ENCODE results near the gene DENND5A. TPM values are rescaled to one million over a fixed set of nuclear protein-coding genes. Genes with fewer than 3 reads are reported as not detected.
A peak's percentile ranks its signal among the peaks of the same experiment; 100 is the strongest.

The DENND5A gene
- total and polyA plus RNA-seq, 8 donors: 65.7 to 106 (median 96.7) TPM

DNA sequence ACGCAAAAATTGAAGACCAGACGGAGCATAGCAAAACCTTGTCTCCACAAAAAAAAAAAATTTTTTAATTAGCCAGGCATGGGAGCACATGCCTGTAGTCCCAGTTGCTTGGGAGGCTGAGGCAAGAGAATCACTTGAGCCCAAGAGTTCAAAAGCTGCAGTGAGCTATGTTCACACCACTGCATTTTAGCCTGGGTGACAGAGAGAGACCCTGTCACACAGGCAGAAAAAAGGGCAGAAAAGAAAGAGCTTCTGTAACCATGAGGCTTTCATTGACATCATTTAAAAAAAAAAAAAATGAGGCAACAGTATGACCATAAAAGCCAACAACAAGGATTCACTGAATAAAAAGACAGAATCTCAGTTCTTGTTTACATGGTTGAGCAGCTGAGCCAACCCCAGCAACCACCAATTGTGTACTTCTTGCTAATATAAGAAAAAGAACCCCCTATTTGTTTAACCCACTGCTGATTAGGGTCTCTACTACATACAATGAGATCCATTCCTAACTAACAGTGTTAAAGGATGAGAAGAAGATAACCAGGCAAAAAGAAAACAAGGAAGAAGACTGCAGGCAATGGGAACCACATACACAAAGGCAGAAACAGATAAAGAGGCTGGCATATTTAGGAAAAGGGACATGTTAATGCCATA lies 87.6 kb downstream of the DENND5A start:
- Histone ChIP-seq H3K27me3 (no peaks in the 10 kb centered on the region), H3K9me3 (no peaks in the 10 kb centered on the region), H3K36me3 (peaks cover 0 to 69% of the 10 kb centered on the region in 2 donors), H3K4me1 (peaks cover 0 to 7% of the 10 kb centered on the region in 2 donors), H3K27ac (no peak overlapping the region), H3K4me3 (no peak overlapping the region)
- intact Hi-C loops (cut with DNase I): loop anchor here in 1 of 2 donors (10.0 kb wide), 1 partner anchor 87 kb away; the partner anchor contains the start of gene DENND5A
- no peak for ATAC-seq
- TF ChIP-seq, protein P1, sequence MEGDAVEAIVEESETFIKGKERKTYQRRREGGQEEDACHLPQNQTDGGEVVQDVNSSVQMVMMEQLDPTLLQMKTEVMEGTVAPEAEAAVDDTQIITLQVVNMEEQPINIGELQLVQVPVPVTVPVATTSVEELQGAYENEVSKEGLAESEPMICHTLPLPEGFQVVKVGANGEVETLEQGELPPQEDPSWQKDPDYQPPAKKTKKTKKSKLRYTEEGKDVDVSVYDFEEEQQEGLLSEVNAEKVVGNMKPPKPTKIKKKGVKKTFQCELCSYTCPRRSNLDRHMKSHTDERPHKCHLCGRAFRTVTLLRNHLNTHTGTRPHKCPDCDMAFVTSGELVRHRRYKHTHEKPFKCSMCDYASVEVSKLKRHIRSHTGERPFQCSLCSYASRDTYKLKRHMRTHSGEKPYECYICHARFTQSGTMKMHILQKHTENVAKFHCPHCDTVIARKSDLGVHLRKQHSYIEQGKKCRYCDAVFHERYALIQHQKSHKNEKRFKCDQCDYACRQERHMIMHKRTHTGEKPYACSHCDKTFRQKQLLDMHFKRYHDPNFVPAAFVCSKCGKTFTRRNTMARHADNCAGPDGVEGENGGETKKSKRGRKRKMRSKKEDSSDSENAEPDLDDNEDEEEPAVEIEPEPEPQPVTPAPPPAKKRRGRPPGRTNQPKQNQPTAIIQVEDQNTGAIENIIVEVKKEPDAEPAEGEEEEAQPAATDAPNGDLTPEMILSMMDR (IDR thresholded peaks at IDR 0.05): no peak
- DNase-seq: no peak

DNA sequence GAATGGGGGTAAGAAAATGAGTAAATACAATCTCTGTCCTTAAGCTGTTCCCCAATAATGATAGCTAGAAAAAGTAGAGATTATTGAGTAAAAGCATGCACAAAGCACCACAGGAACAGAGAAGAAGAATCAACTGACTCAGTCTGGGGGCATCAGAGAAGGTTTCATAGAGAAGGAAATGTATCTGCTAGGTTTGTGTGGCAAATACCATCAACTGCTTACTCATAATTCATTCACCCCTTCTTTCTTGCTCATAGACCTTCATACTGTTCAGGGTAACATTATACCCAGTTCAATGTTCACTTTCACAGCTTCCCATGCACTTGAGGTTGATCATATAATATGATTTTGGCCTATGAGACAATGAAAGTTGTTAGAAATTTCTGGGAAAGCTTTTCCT lies 88.6 kb downstream of the DENND5A start:
- Histone ChIP-seq H3K36me3 (peaks cover 0 to 73% of the 10 kb centered on the region in 2 donors), H3K9me3 (no peaks in the 10 kb centered on the region), H3K4me3 (no peak overlapping the region), H3K4me1 (peaks cover 0 to 7% of the 10 kb centered on the region in 2 donors), H3K27ac (no peak overlapping the region), H3K27me3 (no peaks in the 10 kb centered on the region)
- no peak for DNase-seq
- intact Hi-C loops (cut with DNase I): loop anchor here in 1 of 2 donors (10.0 kb wide), 1 partner anchor 88 kb away; the partner anchor contains the start of gene DENND5A
- no peak for ATAC-seq
- TF ChIP-seq, protein P1 (IDR thresholded peaks at IDR 0.05): no peak

DNA sequence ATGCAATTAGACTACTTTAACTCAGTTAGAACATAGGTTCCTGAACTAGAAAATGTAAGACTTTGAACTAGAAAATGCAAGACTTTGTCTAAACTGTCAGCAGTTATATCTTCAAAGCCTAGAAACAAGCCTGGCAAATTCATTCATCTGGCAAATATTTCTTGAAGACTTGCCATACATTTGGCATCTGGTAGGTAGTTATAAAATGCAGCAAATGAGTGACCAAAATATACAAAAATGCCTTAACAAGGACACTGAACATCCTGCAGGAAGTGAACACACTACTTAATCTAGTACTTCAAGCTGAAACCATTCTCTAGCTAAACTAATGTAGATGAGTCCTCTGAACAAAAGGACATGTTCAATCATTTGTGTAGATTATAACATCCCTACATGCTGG lies 89.0 kb downstream of the DENND5A start:
- intact Hi-C loops (cut with DNase I): loop anchor here in 1 of 2 donors (10.0 kb wide), 1 partner anchor 89 kb away; the partner anchor contains the start of gene DENND5A

DNA sequence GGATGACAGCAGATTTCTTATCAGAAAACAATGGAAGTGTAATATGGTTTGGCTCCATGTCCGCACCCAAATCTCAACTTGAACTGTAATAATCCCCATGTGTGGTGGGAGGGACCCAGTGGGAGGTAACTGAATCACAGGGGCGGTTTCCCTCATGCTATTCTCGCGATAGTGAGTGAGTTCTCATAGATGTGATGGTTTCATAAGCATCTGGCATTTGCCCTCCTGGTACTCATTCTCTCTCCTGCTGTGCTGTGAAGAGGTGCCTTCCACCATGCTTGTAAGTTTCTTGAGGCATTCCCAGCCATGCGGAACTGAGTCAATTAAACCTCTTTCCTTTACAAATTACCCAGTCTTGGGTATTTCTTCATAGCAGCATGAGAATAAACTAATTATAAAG lies 92.8 kb downstream of the DENND5A start:
- intact Hi-C loops (cut with DNase I): loop anchor here in 1 of 2 donors (10.0 kb wide), 1 partner anchor 92 kb away; the partner anchor contains the start of gene DENND5A
- ATAC-seq: no peak

More for the DNA sequence above, 89.0 kb downstream of the DENND5A start:
- Histone ChIP-seq H3K27ac (no peak overlapping the region), H3K27me3 (no peaks in the 10 kb centered on the region), H3K4me1 (peaks cover 0 to 4% of the 10 kb centered on the region in 2 donors), H3K9me3 (no peaks in the 10 kb centered on the region), H3K36me3 (peaks cover 0 to 73% of the 10 kb centered on the region in 2 donors), H3K4me3 (no peak overlapping the region)
- ATAC-seq (no peak), DNase-seq (no peak)
- TF ChIP-seq, protein P1 (IDR thresholded peaks at IDR 0.05): no peak

DNA sequence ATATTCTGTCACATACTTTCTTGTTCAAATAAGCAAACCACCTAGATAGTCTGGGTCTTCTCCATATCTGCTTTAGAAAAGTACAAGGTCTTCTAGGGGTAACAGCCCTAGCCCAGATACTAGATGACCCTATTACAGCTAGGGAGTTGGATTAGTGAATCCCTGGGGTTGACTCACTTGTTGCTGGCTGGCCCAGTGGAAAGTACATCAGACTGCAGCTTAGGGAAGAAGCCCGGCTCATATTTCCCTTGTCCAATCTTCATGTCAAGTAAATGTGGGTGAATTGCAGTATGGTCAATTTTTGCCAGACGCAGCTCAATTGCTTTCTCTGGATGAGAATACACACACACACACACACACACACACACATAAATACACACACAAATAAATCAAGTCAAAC lies 94.7 kb downstream of the DENND5A start:
- H3K9me3 ChIP-seq: no peaks in the 10 kb centered on the region
- no peaks in the 10 kb centered on the region for H3K4me1 ChIP-seq
- TF ChIP-seq, protein P1 (IDR thresholded peaks at IDR 0.05): no peak
- H3K36me3 ChIP-seq: peaks cover 0 to 75% of the 10 kb centered on the region in 2 donors
- intact Hi-C loops (cut with DNase I): loop anchor here in 1 of 2 donors (10.0 kb wide), 1 partner anchor 94 kb away; the partner anchor contains the start of gene DENND5A
- H3K27me3 ChIP-seq: no peaks in the 10 kb centered on the region
- DNase-seq: no peak
- no peak overlapping the region for H3K27ac ChIP-seq
- no peak overlapping the region for H3K4me3 ChIP-seq
- ATAC-seq: peak; percentile 41

More for the DNA sequence above, 92.8 kb downstream of the DENND5A start:
- Histone ChIP-seq H3K4me3 (no peak overlapping the region), H3K36me3 (peaks cover 0 to 71% of the 10 kb centered on the region in 2 donors), H3K4me1 (no peaks in the 10 kb centered on the region), H3K27ac (no peak overlapping the region), H3K27me3 (no peaks in the 10 kb centered on the region), H3K9me3 (no peaks in the 10 kb centered on the region)
- DNase-seq: no peak
- TF ChIP-seq, protein P1 (IDR thresholded peaks at IDR 0.05): no peak
